ENCODE measurements around the gene GFRA1.

The GFRA1 gene

GRCh38 chr10:116271593-116272439 is 1.2 kb downstream of the GFRA1 start:
- in situ Hi-C loops (cut with MboI; ENCODE audit: low sequenced_read_pairs), result no loop called here

- in situ Hi-C loops (cut with MboI; ENCODE audit: low sequenced_read_pairs), result no loop called here
Measured at GRCh38 chr10:116270771-116271592, 2.0 kb downstream of the GFRA1 start.

GRCh38 chr10:116270126-116270770 is 2.8 kb downstream of the GFRA1 start:
- in situ Hi-C loops (cut with MboI; ENCODE audit: low sequenced_read_pairs), result no loop called here

GRCh38 chr10:116269619-116270018 is 3.4 kb downstream of the GFRA1 start:
- in situ Hi-C loops (cut with MboI; ENCODE audit: low sequenced_read_pairs), result no loop called here

- in situ Hi-C loops (cut with MboI; ENCODE audit: low sequenced_read_pairs), result no loop called here
Measured at GRCh38 chr10:116268976-116269375, 4.0 kb downstream of the GFRA1 start.

GRCh38 chr10:116265686-116266085 is 7.3 kb downstream of the GFRA1 start:
- in situ Hi-C loops (cut with MboI; ENCODE audit: low sequenced_read_pairs), result no loop called here

GRCh38 chr10:116263870-116264655 is 8.9 kb downstream of the GFRA1 start:
- in situ Hi-C loops (cut with MboI; ENCODE audit: low sequenced_read_pairs), result no loop called here

- in situ Hi-C loops (cut with MboI; ENCODE audit: low sequenced_read_pairs), result no loop called here
Measured at GRCh38 chr10:116262678-116263077, 10.3 kb downstream of the GFRA1 start.

- in situ Hi-C loops (cut with MboI; ENCODE audit: low sequenced_read_pairs), result no loop called here
Measured at GRCh38 chr10:116260599-116260998, 12.4 kb downstream of the GFRA1 start.

- in situ Hi-C loops (cut with MboI; ENCODE audit: low sequenced_read_pairs), result no loop called here
Measured at GRCh38 chr10:116259638-116260037, 13.4 kb downstream of the GFRA1 start.

- in situ Hi-C loops (cut with MboI; ENCODE audit: low sequenced_read_pairs), result no loop called here
Measured at GRCh38 chr10:116257785-116258184, 15.2 kb downstream of the GFRA1 start.

- in situ Hi-C loops (cut with MboI; ENCODE audit: low sequenced_read_pairs), result no loop called here
Measured at GRCh38 chr10:116256752-116257259, 16.2 kb downstream of the GFRA1 start.

GRCh38 chr10:116255886-116256751 is 16.9 kb downstream of the GFRA1 start:
- in situ Hi-C loops (cut with MboI; ENCODE audit: low sequenced_read_pairs), result no loop called here

GRCh38 chr10:116254422-116255155 is 18.4 kb downstream of the GFRA1 start:
- in situ Hi-C loops (cut with MboI; ENCODE audit: low sequenced_read_pairs), result no loop called here

- in situ Hi-C loops (cut with MboI; ENCODE audit: low sequenced_read_pairs), result no loop called here
Measured at GRCh38 chr10:116253716-116254115, 19.3 kb downstream of the GFRA1 start.

GRCh38 chr10:116251602-116252395 is 21.2 kb downstream of the GFRA1 start:
- in situ Hi-C loops (cut with MboI; ENCODE audit: low sequenced_read_pairs), result no loop called here

- in situ Hi-C loops (cut with MboI; ENCODE audit: low sequenced_read_pairs), result no loop called here
Measured at GRCh38 chr10:116247691-116248090, 25.3 kb downstream of the GFRA1 start.

GRCh38 chr10:116246263-116246662 is 26.7 kb downstream of the GFRA1 start:
- in situ Hi-C loops (cut with MboI; ENCODE audit: low sequenced_read_pairs), result no loop called here

All from HL-60/S4 treated with retinoic acid at 250 ng/mL for 4 days and 3 days (cell line).